HEK293 (cell line): ENCODE data around the gene TMIE.
A peak's percentile ranks its signal among the peaks of the same experiment; 100 is the strongest.

Experiments
- CTCF ChIA-PET: fragments of 350-600 bp; formaldehyde crosslinking; extraction: SDS; loops from one replicate; lab custom pipeline; 2021; ENCODE audit warnings: antibody characterized with exemption; lab: Yijun Ruan, JAX
- POLR2A ChIA-PET: fragments of 300-600 bp; formaldehyde crosslinking; extraction: SDS; loops from one replicate; lab custom pipeline; 2020; ENCODE audit warnings: antibody characterized with exemption, inconsistent platforms; lab: Yijun Ruan, JAX
- H3K27ac ChIP-seq: fragments of 200-500 bp; sonication (Bioruptor generic); 2 replicates; pipeline ENCODE4 v1.5.1; 2014; ENCODE audit warnings: low read depth, low read length, control low read depth, inconsistent platforms; ENCODE audit errors: extremely low read depth
- H3K36me3 ChIP-seq, 2 experiments: fragments of 200-500 bp in 1 of 2; sonication (Bioruptor generic) in 1 of 2; 1 replicate in 1 of 2; 2 replicates in 1 of 2; pipeline ENCODE4 v1.5.1; 2014 to 2017; ENCODE audit warnings: inconsistent platforms in 2 of 2, low read length in 2 of 2; ENCODE audit not compliant: control insufficient read depth in 2 of 2, insufficient read depth in 1 of 2
- H3K4me1 ChIP-seq: fragments of 200-500 bp; sonication (Bioruptor generic); 2 replicates; pipeline ENCODE4 v1.5.1; 2014; ENCODE audit warnings: mild to moderate bottlenecking, low read length, inconsistent platforms; ENCODE audit not compliant: control insufficient read depth, insufficient read depth
- H3K4me3 ChIP-seq: 2 replicates; pipeline ENCODE4 v1.5.1; 2011; ENCODE audit warnings: low read depth, mild to moderate bottlenecking, control low read depth, low read length, moderate library complexity
- H3K9me3 ChIP-seq: fragments of 200-500 bp; sonication (Bioruptor generic); 2 replicates; pipeline ENCODE4 v1.5.1; 2014; ENCODE audit warnings: low read depth, low read length, inconsistent platforms; ENCODE audit not compliant: control insufficient read depth, insufficient read depth
- EGR2 ChIP-seq: fragments of 450-650 bp; formaldehyde crosslinking; IDR thresholded peaks from 2 replicates; pipeline ENCODE4 v1.5.1; 2016; ENCODE audit warnings: low read depth, missing biosample characterization, missing genetic modification characterization
- GLIS1 ChIP-seq: fragments of 450-650 bp; formaldehyde crosslinking; IDR thresholded peaks from 2 replicates; pipeline ENCODE4 v1.5.1; 2016; ENCODE audit warnings: missing biosample characterization, missing genetic modification characterization
- SCRT2 ChIP-seq: fragments of 450-650 bp; formaldehyde crosslinking; IDR thresholded peaks from 2 replicates; pipeline ENCODE4 v1.5.1; 2016; ENCODE audit warnings: missing biosample characterization, missing genetic modification characterization
- SP3 ChIP-seq: fragments of 450-650 bp; formaldehyde crosslinking; IDR thresholded peaks from 2 replicates; pipeline ENCODE4 v1.5.1; 2016; ENCODE audit warnings: missing biosample characterization, missing genetic modification characterization
- WT1 ChIP-seq: fragments of 450-650 bp; formaldehyde crosslinking; IDR thresholded peaks from 2 replicates; pipeline ENCODE4 v1.5.1; 2016; ENCODE audit warnings: missing biosample characterization, missing genetic modification characterization
- ZFHX2 ChIP-seq: fragments of 450-650 bp; formaldehyde crosslinking; conservative IDR thresholded peaks from 2 replicates; pipeline ENCODE4 v1.5.1; 2016; ENCODE audit warnings: missing biosample characterization, missing genetic modification characterization
- ZIC2 ChIP-seq: fragments of 450-650 bp; formaldehyde crosslinking; IDR thresholded peaks from 2 replicates; pipeline ENCODE4 v1.5.1; 2016; ENCODE audit warnings: missing biosample characterization, missing genetic modification characterization
- ZNF10 ChIP-seq: fragments of 450-650 bp; formaldehyde crosslinking; IDR thresholded peaks from 2 replicates; pipeline ENCODE4 v1.5.1; 2017; ENCODE audit warnings: missing biosample characterization, missing genetic modification characterization
- ZNF138 ChIP-seq: fragments of 450-650 bp; formaldehyde crosslinking; IDR thresholded peaks from 2 replicates; pipeline ENCODE4 v1.5.1; 2016; ENCODE audit warnings: missing biosample characterization, missing genetic modification characterization, borderline replicate concordance
- ZNF16 ChIP-seq: fragments of 450-650 bp; formaldehyde crosslinking; IDR thresholded peaks from 2 replicates; pipeline ENCODE4 v1.5.1; 2016; ENCODE audit warnings: low read depth, missing biosample characterization, missing genetic modification characterization
- ZNF391 ChIP-seq: fragments of 450-650 bp; formaldehyde crosslinking; IDR thresholded peaks from 2 replicates; pipeline ENCODE4 v1.5.1; 2016; ENCODE audit warnings: low read depth, missing biosample characterization, missing genetic modification characterization, borderline replicate concordance
- ZNF501 ChIP-seq: fragments of 450-650 bp; formaldehyde crosslinking; IDR thresholded peaks from 2 replicates; pipeline ENCODE4 v1.5.1; 2016; ENCODE audit warnings: missing biosample characterization, missing genetic modification characterization
- ZNF560 ChIP-seq: fragments of 450-650 bp; formaldehyde crosslinking; IDR thresholded peaks from 2 replicates; pipeline ENCODE4 v1.5.1; 2017; ENCODE audit warnings: missing biosample characterization, missing genetic modification characterization, borderline replicate concordance
- ZNF600 ChIP-seq: fragments of 450-650 bp; formaldehyde crosslinking; IDR thresholded peaks from 2 replicates; pipeline ENCODE4 v1.5.1; 2016; ENCODE audit warnings: missing biosample characterization, missing genetic modification characterization
- TF ChIP-seq, protein P1 (sequence below): fragments of 450-650 bp; formaldehyde crosslinking; IDR thresholded peaks from 2 replicates; pipeline ENCODE4 v1.5.1; 2017; ENCODE audit warnings: missing biosample characterization, missing genetic modification characterization
- TF ChIP-seq, protein P2 (sequence below): fragments of 450-650 bp; formaldehyde crosslinking; conservative IDR thresholded peaks from 2 replicates; pipeline ENCODE4 v1.5.1; 2016; ENCODE audit warnings: low read depth, missing biosample characterization, missing genetic modification characterization
- TF ChIP-seq, protein P3 (sequence below): fragments of 450-650 bp; formaldehyde crosslinking; IDR thresholded peaks from 2 replicates; pipeline ENCODE4 v1.5.1; 2016; ENCODE audit warnings: missing biosample characterization, missing genetic modification characterization

The TMIE gene

DNA sequence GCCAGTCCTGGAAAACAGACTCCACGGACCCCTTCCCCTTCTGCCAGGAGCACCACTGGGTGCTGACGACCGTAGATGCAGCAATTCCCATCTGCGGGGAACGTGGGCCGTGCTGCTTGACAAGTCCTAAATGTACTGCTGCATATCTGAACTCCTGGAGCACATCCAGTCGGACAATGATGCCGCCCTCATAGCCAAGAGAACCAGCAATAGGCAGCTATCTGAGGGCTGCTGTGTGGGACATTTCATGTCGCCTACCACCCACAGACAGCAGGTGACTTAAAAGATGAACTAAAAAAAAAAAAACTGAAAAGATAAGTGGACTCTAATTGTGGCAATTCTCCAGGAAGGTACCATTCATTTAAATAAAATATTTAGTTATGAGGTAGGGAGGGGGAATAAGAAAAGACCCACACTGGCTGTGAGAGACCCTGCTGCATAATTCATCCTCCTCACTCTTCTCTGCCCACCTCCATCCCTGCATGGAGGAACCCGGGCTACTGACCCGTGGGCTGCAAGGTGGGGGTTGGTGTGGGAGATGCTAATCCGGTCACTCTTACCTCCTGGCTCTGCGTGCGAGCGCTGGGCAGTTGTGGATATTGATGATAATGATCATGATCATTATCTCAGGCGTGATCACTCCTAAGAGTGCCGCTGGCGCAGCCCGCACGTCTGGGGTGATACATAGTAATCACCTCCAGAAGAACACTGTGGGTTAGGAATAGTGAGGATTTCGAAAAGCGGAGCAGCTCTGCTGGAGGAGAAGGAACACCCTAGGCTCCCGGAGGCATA lies 36.0 kb upstream of the TMIE start:
- no peaks in the 10 kb centered on the region for H3K36me3 ChIP-seq
- POLR2A ChIA-PET = no interaction called here
- TF ChIP-seq EGR2 (tag by site-specific recombination) (peak; percentile 86), ZFHX2 (tag by site-specific recombination) (peak; percentile 84), ZNF501 (tag by site-specific recombination) (no peak)
- TF ChIP-seq, all 188 proteins: peak for 2
- no peak overlapping the region for H3K27ac ChIP-seq
- CTCF ChIA-PET = interaction anchor here (0.5 to 1.6 kb wide), 5 partner anchors 19 to 626 kb away, joined by 3 to 7 read pairs (median 4); partner anchors contain the start of gene ALS2CL
- H3K4me3 ChIP-seq = no peak overlapping the region
- H3K9me3 ChIP-seq = no peaks in the 10 kb centered on the region
- H3K4me1 ChIP-seq = no peaks in the 10 kb centered on the region; the same call in 1 of the 2 replicates

DNA sequence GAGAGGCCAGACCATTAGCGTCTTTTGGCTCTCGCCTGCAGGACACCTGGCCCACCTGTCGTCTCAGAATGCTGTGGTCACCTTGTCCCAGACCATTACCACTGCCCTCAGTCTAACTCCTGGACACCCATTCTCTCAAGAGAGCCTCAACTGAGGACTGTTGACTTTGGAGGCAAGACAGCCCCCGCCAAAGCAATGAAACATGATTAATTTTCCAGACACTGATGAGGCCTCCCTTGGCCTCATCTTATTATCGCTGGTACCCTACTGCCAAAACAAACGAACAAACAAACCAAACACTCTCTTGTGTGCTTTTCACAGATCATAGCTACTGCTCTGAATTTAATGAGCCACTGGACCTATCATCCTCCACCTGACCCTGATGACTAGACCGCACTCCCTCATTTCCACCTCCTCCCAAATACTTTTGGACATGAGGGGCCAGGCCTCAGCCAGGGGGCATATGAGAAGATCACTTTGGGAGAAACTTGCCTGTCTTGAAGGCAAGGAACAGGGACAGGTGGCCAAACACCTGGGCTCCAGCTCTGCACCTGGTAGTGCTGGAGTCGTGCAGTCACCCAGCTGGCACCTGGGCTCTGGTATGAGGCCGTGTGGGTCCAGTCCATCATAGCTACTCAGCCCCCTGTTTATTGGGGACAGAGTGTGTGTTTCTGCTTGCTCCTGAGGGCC lies 35.3 kb upstream of the TMIE start:
- TF ChIP-seq WT1 (0 out of 2 replicates have a peak, but pooled peaks have one; percentile 14), ZIC2 (tag by site-specific recombination) (peak; percentile 44; the same call in 1 of the 2 replicates), SCRT2 (no peak), ZNF10 (tag by site-specific recombination) (peak; percentile 74), GLIS1 (tag by site-specific recombination) (peak; percentile 86)
- TF ChIP-seq, protein P1, sequence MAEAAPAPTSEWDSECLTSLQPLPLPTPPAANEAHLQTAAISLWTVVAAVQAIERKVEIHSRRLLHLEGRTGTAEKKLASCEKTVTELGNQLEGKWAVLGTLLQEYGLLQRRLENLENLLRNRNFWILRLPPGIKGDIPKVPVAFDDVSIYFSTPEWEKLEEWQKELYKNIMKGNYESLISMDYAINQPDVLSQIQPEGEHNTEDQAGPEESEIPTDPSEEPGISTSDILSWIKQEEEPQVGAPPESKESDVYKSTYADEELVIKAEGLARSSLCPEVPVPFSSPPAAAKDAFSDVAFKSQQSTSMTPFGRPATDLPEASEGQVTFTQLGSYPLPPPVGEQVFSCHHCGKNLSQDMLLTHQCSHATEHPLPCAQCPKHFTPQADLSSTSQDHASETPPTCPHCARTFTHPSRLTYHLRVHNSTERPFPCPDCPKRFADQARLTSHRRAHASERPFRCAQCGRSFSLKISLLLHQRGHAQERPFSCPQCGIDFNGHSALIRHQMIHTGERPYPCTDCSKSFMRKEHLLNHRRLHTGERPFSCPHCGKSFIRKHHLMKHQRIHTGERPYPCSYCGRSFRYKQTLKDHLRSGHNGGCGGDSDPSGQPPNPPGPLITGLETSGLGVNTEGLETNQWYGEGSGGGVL (tag by site-specific recombination) = 0 out of 2 replicates have a peak, but pooled peaks have one; percentile 9
- H3K36me3 ChIP-seq = no peaks in the 10 kb centered on the region
- H3K4me1 ChIP-seq = no peaks in the 10 kb centered on the region; the same call in 1 of the 2 replicates
- POLR2A ChIA-PET = no interaction called here
- H3K4me3 ChIP-seq = no peak overlapping the region
- CTCF ChIA-PET = interaction anchor here (0.6 to 1.2 kb wide), 2 partner anchors 18 to 625 kb away, joined by 3 to 4 read pairs; no protein-coding TSS in a partner anchor
- no peaks in the 10 kb centered on the region for H3K9me3 ChIP-seq
- H3K27ac ChIP-seq = no peak overlapping the region

DNA sequence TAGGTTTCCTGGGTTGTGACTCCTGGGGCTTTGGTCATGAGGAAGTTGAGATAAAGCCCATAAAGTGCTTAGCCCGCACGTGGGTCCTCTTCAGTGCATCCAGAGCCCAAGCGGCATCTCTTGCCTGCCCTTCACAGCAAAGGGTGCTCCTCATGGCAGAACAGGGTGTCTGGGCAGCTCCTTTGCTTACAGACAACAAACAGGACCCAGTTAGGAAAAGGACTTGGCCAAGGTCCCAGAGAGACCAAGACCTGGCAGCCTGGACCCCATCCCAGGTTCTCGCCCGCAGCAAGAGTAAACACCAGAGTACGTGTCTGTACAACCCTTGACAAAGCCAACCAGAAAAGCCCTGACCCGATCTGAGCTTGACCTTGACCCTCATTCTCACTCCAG lies 34.7 kb upstream of the TMIE start:
- no peak overlapping the region for H3K27ac ChIP-seq
- H3K4me1 ChIP-seq = no peaks in the 10 kb centered on the region; the same call in 1 of the 2 replicates
- no peak overlapping the region for H3K4me3 ChIP-seq
- H3K9me3 ChIP-seq = no peaks in the 10 kb centered on the region
- POLR2A ChIA-PET = no interaction called here
- H3K36me3 ChIP-seq = no peaks in the 10 kb centered on the region
- TF ChIP-seq SP3 (no peak), ZNF391 (tag by site-specific recombination) (no peak), ZNF560 (tag by site-specific recombination) (no peak), ZNF600 (tag by site-specific recombination) (no peak), ZNF138 (tag by site-specific recombination) (no peak), ZNF16 (no peak)
- TF ChIP-seq, protein P2, sequence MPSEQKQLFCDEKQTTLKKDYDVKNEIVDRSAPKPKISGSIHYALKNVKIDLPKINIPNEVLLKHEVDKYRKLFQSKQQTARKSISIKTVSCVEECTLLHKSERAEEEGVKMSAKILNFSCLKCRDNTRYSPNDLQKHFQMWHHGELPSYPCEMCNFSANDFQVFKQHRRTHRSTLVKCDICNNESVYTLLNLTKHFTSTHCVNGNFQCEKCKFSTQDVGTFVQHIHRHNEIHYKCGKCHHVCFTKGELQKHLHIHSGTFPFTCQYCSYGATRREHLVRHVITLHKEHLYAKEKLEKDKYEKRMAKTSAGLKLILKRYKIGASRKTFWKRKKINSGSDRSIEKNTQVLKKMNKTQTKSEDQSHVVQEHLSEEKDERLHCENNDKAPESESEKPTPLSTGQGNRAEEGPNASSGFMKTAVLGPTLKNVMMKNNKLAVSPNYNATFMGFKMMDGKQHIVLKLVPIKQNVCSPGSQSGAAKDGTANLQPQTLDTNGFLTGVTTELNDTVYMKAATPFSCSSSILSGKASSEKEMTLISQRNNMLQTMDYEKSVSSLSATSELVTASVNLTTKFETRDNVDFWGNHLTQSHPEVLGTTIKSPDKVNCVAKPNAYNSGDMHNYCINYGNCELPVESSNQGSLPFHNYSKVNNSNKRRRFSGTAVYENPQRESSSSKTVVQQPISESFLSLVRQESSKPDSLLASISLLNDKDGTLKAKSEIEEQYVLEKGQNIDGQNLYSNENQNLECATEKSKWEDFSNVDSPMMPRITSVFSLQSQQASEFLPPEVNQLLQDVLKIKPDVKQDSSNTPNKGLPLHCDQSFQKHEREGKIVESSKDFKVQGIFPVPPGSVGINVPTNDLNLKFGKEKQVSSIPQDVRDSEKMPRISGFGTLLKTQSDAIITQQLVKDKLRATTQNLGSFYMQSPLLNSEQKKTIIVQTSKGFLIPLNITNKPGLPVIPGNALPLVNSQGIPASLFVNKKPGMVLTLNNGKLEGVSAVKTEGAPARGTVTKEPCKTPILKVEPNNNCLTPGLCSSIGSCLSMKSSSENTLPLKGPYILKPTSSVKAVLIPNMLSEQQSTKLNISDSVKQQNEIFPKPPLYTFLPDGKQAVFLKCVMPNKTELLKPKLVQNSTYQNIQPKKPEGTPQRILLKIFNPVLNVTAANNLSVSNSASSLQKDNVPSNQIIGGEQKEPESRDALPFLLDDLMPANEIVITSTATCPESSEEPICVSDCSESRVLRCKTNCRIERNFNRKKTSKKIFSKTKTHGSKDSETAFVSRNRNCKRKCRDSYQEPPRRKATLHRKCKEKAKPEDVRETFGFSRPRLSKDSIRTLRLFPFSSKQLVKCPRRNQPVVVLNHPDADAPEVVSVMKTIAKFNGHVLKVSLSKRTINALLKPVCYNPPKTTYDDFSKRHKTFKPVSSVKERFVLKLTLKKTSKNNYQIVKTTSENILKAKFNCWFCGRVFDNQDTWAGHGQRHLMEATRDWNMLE (tag by site-specific recombination) = no peak
- TF ChIP-seq, protein P3, sequence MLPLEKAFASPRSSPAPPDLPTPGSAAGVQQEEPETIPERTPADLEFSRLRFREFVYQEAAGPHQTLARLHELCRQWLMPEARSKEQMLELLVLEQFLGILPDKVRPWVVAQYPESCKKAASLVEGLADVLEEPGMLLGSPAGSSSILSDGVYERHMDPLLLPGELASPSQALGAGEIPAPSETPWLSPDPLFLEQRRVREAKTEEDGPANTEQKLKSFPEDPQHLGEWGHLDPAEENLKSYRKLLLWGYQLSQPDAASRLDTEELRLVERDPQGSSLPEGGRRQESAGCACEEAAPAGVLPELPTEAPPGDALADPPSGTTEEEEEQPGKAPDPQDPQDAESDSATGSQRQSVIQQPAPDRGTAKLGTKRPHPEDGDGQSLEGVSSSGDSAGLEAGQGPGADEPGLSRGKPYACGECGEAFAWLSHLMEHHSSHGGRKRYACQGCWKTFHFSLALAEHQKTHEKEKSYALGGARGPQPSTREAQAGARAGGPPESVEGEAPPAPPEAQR (tag by site-specific recombination) = no peak
- TF ChIP-seq, all 188 proteins: peak for 0
- CTCF ChIA-PET = interaction anchor here (0.7 kb wide), 1 partner anchor 278 kb away, joined by 3 read pairs; no protein-coding TSS in a partner anchor
